HG03108 (cell line): Measurements from ENCODE around the gene GCGR.
"Not testable (repeated sequence)": the region's sequence is repeated elsewhere in the genome, so short reads cannot be mapped to it uniquely, and the experiment has no call there.

Experiments used
- ATAC-seq: cut with Tn5 transposase; IDR thresholded peaks from one replicate; pipeline ENCODE4 v1.9.1; 2021; ENCODE audit warnings: moderate library complexity; ENCODE audit not compliant: unreplicated experiment

Gene GCGR

DNA sequence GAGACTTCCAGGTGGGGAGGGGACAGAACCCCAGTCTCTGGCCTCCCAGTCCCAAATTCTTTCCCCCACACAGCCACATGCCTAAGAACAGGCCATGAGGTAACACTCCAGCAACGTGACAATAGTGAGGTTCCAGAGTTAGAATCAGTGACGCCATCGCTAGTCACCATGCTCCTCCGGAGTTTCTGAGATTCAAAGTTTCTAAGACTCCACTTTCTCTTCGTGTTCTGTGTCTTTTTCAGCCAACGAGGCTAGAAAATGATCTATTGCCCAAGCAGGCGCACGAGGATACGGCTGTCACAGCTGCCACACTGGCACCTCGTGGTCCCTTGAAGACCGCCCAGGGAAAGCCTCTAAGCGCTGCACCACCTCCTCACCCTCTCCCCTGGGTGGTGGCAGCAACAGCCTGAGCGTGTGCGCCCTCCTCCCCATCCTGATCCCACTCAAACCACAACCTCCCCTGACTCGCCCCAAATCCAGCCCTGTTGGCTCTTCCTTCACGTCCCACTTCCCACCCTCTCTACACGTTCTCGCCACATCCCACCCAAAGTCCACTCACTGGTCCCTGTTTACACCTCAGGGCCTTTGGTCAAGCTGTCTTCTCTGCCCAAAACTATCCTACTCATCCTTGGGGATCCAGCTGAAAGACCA is 28.1 kb downstream of the GCGR start:
- no peak for ATAC-seq

DNA sequence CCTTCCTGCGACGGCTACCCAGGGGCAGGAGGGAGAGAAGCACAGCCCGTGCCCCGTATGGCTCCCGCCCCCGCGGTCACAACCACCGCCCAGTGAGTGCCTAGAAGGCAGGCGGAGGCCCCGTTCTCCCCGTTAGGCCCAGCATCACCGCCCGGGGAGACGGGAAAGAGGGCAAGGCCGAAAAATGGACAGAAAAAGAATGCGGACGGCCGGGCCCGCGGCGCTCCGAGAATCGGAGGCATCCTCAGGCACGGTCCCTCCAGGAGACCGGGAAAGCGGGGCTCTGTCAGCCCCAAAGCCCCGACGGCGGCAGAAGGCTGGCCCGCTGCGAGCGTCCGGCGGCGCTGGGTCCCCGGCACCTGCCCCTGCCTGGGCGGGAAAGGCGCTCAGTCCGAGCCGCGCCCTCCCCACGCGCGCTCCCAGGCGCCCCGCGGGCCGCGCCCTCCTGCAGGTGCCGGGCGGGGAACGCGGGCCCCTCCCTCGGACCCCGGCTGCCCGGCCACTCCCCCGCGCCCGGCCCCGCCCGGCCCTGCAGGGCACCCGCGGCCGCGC is 28.7 kb downstream of the GCGR start:
- ATAC-seq = peak; percentile 68

GRCh38 chr17:81833160-81833920 is 29.4 kb downstream of the GCGR start, which contains the start of gene MCRIP1:
MCRIP1 (minus strand) TSS chr17:81833291; CDS start chr17:81824506, 8,785 bp downstream.
- no peak for ATAC-seq

GRCh38 chr17:81833921-81834830 is 30.2 kb downstream of the GCGR start:
- ATAC-seq = no peak

DNA sequence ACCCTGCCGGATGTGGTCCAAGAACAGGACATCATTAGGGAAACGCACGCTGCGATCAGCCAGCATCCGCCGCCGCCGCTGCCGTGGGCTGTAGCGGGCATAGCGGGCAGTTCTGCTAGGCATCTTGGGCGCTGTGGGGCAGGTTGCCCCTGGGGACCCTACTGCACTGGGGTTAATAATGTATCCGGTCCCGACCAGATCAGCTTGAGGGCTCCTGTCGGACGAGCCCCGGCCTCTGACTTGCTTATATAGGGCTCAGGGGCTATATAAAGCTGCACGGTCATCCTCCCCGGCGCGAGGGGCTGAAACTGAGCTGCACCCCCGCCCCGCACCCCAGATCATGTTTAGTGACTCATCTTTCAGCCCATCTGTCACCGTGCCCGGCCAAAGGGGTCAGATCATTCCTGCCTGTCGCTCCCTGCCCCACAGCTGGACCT is 30.9 kb downstream of the GCGR start, which contains the start of gene PPP1R27:
TSS of gene PPP1R27 (minus strand) at position 220 of the 437 bp plus-strand sequence. CDS start at position 123, 97 bp downstream.
- no peak for ATAC-seq

DNA sequence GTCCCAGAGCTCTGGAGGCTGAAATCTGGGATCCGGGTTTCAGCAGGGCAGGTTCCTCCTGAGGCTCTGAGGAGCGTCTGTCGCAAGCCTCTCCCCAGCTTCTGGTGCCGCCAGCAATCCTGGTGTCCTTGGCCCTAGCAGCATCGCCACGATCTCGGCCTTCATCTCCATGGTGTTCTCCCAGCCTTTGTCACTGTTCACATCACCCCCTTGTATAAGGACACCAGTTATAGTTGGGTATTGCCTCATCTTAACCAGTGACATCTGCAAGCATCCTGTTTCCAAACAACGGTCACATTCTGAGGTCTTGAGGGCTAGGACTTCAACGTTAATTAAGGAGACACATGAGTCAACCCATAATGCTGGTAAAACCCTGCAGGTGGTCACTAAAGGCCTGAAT is 33.7 kb downstream of the GCGR start:
- no peak for ATAC-seq

- no peak for ATAC-seq
Observed at GRCh38 chr17:81838753-81839255, 34.9 kb downstream of the GCGR start.

DNA sequence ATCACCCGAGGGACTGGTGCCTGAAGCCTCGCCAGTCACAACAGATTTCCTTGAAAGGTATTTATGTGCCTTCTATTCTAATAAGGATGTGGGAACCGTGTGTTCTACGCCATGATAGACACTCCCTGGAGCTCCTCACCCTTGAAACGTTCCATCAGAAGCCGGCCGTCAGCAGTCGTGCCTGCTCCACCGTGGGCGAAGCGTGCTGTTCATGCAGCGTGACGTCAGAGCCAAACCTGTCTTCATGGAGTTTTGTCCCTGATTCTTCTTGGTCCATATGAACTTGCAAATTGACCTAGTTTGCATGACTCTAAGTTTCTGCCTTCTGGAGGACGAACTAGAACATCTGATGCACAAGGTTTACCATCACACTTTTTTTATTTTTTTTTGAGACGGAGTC is 35.4 kb downstream of the GCGR start:
- no peak for ATAC-seq

- not testable (repeated sequence) for ATAC-seq
Observed at GRCh38 chr17:81840059-81840458, 36.1 kb downstream of the GCGR start.

DNA sequence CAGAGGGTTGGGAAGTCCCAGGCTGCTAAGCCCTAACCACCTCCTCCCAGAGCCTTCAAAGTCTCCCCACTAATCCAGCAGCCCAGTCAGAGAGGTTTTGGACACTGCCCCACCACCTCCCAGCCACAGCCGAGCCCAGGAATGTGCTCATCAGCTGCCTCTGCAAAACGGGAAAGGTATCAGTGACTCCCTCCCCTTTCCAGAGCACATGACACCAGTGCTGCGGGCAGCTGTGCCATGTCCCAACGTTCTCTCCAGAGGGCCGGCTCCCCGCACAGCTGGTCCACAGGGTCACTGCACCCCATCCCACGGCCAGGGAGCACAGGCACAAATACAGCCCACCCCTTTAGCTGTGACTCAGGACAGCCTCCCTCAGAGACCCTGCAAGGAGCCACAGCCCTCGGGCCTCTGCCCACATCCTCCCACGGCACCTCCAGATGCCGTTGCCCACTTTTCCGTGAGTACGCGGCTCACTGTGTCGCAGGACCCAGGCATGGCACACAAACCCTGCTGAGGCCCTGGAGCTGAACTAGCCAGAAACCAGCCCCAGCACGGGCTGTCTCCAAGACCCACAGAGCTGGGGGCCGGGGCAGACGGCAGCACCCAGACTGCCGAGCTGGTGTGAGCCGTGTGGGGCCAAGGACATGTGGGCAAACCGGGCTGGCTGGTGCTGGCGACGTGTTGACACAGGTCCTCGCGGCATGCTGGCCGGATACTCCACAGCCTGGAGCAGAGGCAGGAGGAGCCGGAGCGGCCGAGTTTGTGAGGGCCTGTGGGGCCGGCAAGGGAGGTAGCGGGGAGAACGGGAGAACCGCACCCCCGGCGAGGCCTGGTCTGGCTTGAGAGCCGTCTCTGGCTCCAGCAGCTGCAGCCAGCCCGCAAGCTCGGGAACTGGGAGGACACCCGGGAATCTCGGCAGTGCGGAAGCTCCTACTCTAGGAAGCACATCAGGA is 37.2 kb downstream of the GCGR start:
- no peak for ATAC-seq

- no peak for ATAC-seq
Observed at GRCh38 chr17:81841866-81842265, 37.9 kb downstream of the GCGR start.

DNA sequence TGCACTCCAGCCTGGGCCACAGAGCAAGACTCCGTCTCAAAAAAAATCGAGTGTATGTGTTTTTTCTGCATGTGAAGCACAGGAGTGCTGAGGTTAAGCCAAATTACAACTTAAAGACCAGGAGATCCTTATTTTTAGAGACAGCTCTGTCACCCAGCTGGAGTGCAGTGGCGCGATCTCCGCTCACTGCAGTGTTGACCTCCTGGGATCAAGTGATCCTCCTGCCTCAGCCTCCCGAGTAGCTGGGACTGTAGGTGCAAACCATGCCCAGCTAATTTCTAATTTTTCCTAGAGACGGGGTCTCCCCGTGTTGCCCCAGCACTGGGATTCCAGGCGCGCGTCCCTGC is 38.4 kb downstream of the GCGR start:
- no peak for ATAC-seq

DNA sequence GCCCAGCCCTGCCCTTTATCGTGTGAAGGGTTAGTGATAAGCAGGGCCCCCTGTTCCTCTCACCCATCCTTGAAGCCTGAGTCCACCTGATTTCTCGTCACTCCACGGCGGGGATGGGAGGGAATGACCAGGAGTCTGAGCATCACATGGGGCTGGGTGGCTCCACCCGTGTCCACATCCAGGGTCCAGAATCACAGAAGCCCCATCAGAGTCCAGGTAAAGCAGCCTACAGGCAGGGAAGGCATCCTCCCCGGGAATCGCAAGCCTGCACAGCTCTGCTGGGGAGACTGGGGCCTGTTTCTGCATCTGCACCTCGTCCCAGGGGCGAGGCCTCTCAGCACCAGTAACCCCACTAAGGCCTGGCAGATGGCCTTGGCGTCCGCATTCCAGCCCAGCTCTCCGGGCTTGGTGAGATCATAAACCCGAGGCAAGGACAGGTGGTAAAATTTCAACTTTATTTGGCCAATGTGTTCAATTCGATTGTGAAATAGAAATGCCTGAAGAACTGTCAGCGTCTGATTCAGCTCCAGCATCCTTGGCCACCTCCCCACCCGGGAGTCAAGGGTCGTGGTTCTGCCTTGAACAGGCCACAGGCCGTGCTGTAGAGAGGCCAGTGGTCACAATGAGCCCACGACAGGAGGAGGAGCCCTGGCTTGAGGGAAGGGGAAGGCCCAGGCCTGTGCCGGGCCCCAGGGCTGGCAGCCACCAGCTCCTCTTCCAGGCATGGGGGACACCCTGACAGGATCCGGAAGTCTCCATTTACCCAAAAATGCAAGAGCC is 39.0 kb downstream of the GCGR start:
- ATAC-seq = no peak

- no peak for ATAC-seq
Observed at GRCh38 chr17:81843713-81844326, 39.9 kb downstream of the GCGR start.

GRCh38 chr17:81844327-81844851 is 40.4 kb downstream of the GCGR start:
- ATAC-seq = no peak

- no peak for ATAC-seq
Observed at GRCh38 chr17:81844887-81845286, 40.9 kb downstream of the GCGR start.

DNA sequence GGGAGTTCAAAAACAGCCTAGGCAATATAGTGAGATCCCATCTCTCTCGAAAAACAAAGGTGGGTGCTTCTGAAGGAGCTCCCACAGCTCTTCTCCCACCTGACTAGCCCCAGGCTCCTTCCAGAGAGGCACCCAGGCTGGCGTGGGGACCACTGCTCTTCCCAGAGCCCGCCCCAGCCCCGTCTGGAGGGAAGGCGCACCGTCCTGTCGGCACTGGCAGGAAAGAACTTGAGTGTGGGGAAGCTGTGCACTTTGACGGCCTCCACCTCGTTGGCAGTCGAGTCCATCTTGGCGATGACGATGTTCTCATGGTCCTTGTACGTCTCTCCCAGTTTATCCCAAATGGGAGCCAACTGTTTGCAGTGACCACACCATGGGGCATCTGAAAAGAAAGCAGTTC is 41.4 kb downstream of the GCGR start:
- ATAC-seq = no peak
